NCI-H82 (cell line): ENCODE data around the gene ANKRD35.
"Not testable (repeated sequence)": the region's sequence is repeated elsewhere in the genome, so short reads cannot be mapped to it uniquely, and the experiment has no call there.

Experiments
- DNase-seq: peaks from one replicate; lab custom pipeline; 2025; lab: John Stamatoyannopoulos, UW

Gene ANKRD35, protein sequence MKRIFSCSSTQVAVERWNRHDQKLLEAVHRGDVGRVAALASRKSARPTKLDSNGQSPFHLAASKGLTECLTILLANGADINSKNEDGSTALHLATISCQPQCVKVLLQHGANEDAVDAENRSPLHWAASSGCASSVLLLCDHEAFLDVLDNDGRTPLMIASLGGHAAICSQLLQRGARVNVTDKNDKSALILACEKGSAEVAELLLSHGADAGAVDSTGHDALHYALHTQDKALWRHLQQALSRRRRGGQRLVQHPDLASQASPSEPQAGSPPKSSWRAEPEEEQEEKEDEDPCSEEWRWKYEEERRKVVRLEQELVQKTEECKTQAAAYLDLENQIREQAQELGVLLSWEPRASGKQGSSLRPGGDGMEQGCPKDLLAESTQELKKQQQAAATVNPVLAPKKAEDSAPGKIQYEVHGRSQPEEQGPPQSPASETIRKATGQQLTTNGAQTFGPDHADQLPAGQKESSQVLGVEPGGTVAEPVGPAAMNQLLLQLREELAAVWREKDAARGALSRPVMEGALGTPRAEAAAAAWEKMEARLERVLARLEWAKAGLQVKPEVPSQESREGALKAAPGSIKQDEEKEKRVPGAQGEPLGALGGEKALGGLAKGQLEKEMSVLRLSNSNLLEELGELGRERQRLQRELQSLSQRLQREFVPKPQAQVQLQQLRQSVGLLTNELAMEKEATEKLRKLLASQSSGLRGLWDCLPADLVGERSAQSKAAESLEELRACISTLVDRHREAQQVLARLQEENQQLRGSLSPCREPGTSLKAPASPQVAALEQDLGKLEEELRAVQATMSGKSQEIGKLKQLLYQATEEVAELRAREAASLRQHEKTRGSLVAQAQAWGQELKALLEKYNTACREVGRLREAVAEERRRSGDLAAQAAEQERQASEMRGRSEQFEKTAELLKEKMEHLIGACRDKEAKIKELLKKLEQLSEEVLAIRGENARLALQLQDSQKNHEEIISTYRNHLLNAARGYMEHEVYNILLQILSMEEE

GRCh38 chr1:145885738-145886287 lies at the start of gene ANKRD35:
ANKRD35 (minus strand) TSS chr1:145885866; CDS start chr1:145885758, 108 bp downstream.
- DNase-seq: peak; percentile 94

GRCh38 chr1:145932522-145933009 lies 46.9 kb upstream of the ANKRD35 start:
- peak; percentile 88 for DNase-seq

DNA sequence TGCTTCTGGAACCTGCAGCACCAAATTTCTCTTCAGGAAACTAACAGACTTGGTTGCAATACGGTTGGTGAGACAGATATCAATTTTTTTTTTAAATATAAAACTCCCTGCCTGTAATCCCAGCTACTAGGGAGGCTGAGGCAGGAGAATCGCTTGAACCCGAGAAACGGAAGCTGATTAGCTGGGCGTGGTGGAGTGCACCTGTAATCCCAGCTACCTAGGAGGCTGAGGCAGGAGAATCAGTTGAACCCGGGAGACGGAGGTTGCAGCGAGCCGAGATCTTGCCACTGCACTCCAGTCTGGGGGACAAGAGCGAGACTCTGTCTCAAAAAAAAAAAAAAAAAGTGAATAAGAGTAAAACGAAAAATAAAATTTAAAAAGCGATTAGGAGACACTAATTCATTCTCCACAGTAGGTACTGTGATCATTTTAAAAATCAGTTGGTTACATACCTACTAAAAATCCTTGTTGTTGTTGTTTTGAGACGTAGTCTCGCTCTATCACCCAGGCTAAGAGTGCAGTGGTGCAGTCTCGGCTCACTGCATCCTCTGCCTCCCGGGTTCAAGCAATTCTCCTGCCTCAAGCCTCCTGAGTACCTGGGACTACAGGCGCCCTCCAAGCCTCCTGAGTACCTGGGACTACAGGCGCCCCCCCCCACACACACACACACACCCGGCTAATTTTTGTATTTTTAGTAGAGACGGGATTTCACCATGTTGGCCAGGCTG lies 42.4 kb upstream of the ANKRD35 start:
- peak; percentile 50 for DNase-seq

DNA sequence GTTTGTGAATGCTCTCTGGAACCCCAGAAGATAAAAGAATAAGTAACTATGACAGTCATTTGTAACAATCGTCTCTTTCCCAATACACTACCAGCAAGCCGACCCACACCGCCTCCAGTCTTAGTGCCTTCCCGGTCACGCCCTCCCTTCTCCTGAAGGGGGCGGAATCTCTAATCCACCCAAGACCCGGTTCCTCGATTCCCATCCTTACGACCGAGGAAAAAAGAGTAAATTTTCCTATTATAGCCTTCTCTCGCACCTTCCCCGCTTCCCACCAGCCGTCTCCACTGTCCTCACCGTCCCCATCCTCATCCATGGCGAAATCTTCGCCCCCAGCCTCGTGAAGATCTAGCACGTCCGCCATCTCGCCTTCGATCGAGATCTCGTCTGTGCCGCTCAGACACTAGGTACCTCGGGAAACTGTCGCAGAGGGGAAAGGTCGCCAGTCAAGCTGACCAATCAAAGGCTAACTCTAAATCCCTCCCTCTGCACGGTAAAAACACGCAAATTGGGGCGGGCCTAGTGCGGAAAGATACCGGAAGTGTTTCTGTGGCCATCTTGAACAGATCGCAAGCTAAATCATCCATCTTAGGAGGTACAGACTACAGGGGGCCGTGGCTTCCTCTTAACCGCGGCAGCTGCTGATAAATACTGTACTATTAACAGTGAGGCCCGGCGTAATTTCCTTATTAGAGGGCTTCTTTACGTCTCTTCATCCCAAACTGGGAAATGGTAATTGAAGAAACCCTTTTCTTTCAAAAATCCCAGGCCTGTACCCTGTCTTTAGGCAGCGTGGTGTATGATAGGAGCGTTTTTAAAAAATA lies 41.6 kb upstream of the ANKRD35 start, which contains the start of gene RBM8A:
TSS of gene RBM8A (minus strand) at position 422 of the 824 bp plus-strand sequence. CDS start at position 364, 58 bp downstream.
- peak; percentile 99 for DNase-seq

DNA sequence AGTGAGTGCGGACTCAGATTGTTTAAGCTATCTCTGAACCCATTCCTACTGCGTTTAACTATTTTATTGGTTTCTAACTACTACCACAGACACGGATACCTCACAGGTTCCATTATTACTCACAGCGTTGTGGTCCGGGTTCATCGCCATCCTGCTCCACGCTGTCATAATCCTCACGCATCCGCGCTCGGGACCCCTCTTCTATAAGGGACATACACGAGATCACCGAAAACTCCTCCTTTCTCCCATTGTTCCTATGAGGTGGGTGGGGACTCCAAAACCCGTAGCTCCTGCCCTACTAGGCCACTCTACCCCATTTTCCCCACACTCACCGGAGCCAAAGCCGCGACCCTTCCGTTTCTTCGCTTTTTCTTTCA lies 41.0 kb upstream of the ANKRD35 start:
- peak; percentile 71 for DNase-seq

DNA sequence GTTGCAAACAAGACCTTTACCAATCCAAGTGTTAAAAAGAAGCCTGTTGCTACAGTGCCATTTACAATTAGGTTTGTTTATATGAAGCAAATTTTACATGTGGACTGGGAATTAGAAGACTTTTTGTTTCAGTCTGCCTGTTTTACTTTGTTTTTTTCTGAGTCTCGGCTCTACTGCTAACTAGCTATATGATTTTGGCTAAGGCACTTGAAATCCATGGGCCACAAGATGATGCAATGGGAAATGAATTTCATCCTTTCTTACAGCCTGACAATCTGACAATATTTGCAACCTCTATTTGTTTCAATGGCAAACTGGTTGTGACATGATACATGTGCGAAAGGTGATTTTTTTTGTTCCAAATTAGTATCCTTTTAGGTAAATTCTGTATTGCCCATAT lies 36.6 kb upstream of the ANKRD35 start:
- DNase-seq: no peak

- not testable (repeated sequence) for DNase-seq
Measured at GRCh38 chr1:145920297-145920696, 34.6 kb upstream of the ANKRD35 start.

DNA sequence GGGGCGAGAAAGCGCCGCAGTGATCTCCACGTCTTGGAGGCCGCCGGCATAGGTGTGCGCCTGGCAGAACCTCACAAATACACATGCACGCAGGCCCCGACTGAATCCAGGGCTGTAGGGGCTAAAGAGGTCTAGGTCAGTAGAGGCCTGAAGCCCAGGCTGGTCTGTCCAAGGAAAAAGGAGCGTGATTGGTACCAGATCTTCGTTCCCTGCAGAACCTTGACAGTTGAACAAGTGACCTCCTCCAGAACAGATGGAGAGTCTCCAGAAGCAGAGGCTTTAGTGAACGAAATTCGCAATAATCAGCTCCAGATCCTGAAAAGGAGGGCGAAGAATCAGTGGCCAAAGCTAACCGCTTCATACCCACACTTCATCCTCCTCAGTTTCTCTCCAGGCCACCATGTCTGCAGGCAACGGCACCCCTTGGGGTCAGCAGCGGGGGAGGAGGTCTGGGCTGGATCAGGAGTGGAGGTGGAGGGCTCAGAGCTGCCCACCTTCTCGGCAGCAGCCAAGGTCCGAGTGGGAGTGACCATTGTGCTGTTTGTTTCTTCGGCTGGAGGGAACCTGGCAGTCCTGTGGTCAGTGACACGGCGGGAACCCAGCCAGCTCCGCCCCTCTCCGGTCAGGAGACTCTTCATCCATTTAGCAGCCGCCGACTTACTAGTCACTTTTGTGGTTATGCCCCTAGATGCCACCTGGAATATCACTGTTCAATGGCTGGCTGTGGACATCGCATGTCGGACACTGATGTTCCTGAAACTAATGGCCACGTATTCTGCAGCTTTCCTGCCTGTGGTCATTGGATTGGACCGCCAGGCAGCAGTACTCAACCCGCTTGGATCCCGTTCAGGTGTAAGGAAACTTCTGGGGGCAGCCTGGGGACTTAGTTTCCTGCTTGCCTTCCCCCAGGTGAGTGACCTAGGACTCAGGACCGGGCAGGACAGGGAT lies 33.6 kb upstream of the ANKRD35 start:
- peak; percentile 67 for DNase-seq

GRCh38 chr1:145918144-145918991 lies 32.7 kb upstream of the ANKRD35 start, which contains the start of gene PEX11B:
PEX11B (minus strand) TSS chr1:145918717; CDS start chr1:145918688, 29 bp downstream.
- peak; percentile 93 for DNase-seq

- no peak for DNase-seq
Measured at GRCh38 chr1:145917595-145917994, 31.9 kb upstream of the ANKRD35 start.

DNA sequence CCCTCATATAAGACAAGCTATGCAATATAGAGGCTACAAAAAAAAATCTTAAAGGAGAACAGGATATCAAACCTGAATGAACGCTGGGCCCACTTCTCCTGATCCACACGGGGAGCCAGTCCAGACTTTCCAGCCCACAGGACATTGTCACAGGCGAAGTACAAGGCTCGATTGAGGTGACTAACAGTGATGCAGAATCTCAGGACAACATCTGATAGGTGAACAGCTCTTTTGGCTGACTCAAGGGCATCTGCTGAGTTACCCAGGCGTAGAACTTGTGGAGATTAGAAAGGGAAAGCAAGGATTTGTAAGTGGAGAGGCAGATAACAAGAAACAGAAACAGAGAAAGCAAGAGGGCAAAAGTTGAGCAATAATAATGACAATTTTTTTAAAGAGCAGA lies 31.1 kb upstream of the ANKRD35 start:
- DNase-seq: no peak

DNA sequence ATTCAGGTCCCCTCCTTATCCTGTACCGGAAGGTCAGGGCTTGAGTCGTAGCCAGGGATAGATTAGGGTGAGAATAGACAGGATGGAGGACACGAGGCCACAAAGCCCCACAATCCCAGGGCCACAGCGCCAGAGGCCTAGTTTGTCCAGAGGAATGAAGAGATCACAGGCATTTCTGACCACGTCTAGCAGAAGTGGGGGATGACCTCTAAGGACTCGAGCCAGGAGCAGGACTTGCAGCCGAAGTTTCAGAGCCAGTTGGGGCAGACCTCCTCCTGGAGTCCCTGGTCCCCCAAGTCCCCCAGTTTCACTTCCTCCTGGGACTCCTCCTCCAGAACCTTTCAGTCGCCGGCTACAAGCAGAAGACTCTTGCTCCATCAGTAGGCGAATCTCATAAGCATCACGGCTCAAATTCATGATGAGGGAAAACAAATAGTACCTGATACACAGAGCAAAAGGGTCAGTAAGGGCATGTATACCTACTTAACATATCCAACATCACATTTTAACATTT lies 26.5 kb upstream of the ANKRD35 start:
- DNase-seq: no peak

GRCh38 chr1:145908653-145909052 lies 23.0 kb upstream of the ANKRD35 start:
- no peak for DNase-seq

- no peak for DNase-seq
Measured at GRCh38 chr1:145906954-145907753, 21.5 kb upstream of the ANKRD35 start.

DNA sequence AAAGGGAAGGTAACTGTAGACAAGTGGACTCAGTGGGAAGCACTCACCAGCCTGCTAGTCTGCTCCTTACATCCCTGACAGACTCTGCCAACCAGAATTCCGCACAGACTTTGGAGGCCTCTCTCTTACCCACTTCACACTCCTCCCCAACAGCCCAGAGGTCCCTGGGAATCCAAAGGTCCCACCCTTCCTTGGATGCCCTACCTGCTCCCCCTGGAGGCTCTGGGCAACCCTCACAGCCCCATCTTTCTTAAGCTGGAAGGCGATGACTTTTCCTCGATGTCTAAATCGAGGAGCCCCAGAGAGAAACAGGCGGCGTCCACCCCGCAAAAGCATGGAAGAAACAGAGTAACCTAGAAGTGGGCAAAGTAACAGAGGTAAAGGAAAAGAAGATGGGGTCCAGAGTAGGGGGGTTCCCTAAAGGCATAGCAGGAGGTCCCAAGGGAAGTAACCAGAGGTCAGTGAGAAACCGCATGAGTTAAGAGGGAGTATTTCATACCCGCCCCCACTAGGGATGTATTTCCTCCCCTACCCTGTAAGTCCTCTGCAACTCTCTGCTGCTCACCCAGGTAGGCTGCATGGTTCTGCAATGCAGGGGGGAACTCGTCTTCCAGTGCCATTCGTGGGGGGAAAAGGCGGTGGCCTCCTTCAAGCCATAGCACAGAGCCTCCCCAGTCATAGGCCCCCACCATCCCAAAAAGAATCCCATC lies 15.8 kb upstream of the ANKRD35 start:
- DNase-seq: no peak

- no peak for DNase-seq
Measured at GRCh38 chr1:145898756-145899155, 13.1 kb upstream of the ANKRD35 start.

DNA sequence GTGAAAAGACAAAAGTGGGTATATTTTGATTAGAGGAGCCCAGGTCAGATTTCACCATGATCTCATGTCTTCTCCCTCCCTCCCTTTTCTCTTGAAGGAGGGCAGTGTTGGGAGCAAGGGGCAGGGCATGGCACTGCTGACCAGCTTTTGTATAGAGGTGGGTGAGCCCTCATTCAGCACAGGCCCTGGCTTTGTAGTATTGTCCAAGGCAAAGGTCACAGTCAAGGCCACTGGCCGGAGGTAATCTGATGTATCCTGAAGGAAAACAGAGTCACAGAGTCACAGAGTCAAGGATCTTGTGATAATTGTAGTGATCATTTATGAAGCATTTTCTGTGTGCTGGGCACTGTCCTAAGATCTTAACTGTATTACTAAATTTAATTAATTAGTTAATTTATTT lies 12.3 kb upstream of the ANKRD35 start:
- DNase-seq: no peak
